GM23338 (cell line): ENCODE data around the gene ZNF689. TPM values are rescaled to one million over a fixed set of nuclear protein-coding genes. Genes with fewer than 3 reads are reported as not detected.
A peak's percentile ranks its signal among the peaks of the same experiment; 100 is the strongest.

Experiments
- ATAC-seq: fragments of 200-7000 bp; cut with Tn5 transposase; 3 replicates; pipeline ENCODE4 v1.9.1; 2020
- DNase-seq: peaks from one replicate; pipeline ENCODE4 v3.0.0-alpha.2; 2015; ENCODE audit warnings: low spot score
- H2AFZ ChIP-seq: fragments of 200-600 bp; sonication (generic); 2 replicates; pipeline ENCODE4 v1.8.0; 2016; ENCODE audit warnings: antibody characterized with exemption, mild to moderate bottlenecking, moderate library complexity
- H3F3A ChIP-seq: fragments of 200-600 bp; sonication (generic); replicated peaks from 2 replicates; pipeline ENCODE4 v1.8.0; 2017; ENCODE audit warnings: antibody characterized with exemption, mixed run types, low read depth
- H3K27ac ChIP-seq: fragments of 200-600 bp; sonication (generic); 2 replicates; pipeline ENCODE4 v1.6.1; 2016; ENCODE audit warnings: low read depth
- H3K27me3 ChIP-seq: fragments of 200-600 bp; sonication (generic); 2 replicates; pipeline ENCODE4 v1.8.0; 2016; ENCODE audit warnings: mild to moderate bottlenecking, mixed run types, moderate library complexity; ENCODE audit not compliant: insufficient read depth
- H3K36me3 ChIP-seq: fragments of 200-600 bp; sonication (generic); 2 replicates; pipeline ENCODE4 v1.8.0; 2016; ENCODE audit warnings: mild to moderate bottlenecking; ENCODE audit not compliant: insufficient read depth
- H3K4me1 ChIP-seq: fragments of 200-600 bp; sonication (generic); 2 replicates; pipeline ENCODE4 v1.8.0; 2016; ENCODE audit warnings: mild to moderate bottlenecking, moderate library complexity; ENCODE audit not compliant: insufficient read depth
- H3K4me2 ChIP-seq: fragments of 200-600 bp; sonication (generic); 2 replicates; pipeline ENCODE4 v1.7.1; 2017; ENCODE audit warnings: mixed run types
- H3K4me3 ChIP-seq: fragments of 200-600 bp; sonication (generic); 2 replicates; pipeline ENCODE4 v1.6.1; 2016; ENCODE audit warnings: mixed run types
- H3K79me2 ChIP-seq: fragments of 200-600 bp; sonication (generic); replicated peaks from 2 replicates; pipeline ENCODE4 v1.8.0; 2017; ENCODE audit warnings: mild to moderate bottlenecking; ENCODE audit not compliant: insufficient read depth
- H3K9me2 ChIP-seq: fragments of 200-600 bp; sonication (generic); 2 replicates; pipeline ENCODE4 v1.8.0; 2017; ENCODE audit not compliant: insufficient read depth
- H4K20me1 ChIP-seq: fragments of 200-600 bp; sonication (generic); replicated peaks from 2 replicates; pipeline ENCODE4 v1.8.0; 2017; ENCODE audit warnings: mild to moderate bottlenecking; ENCODE audit not compliant: insufficient read depth
- H3K27ac Mint-ChIP-seq: 2 replicates; pipeline ENCODE4 v1.8.0; 2020; ENCODE audit warnings: inconsistent platforms, mild to moderate bottlenecking, moderate library complexity, mixed read lengths
- H3K27me3 Mint-ChIP-seq: 3 replicates; pipeline ENCODE4 v1.8.0; 2022; ENCODE audit warnings: low read depth, mild to moderate bottlenecking, moderate library complexity, mixed read lengths, inconsistent platforms; ENCODE audit not compliant: insufficient read depth, poor library complexity
- H3K36me3 Mint-ChIP-seq: 3 replicates; pipeline ENCODE4 v1.8.0; 2021; ENCODE audit warnings: low read depth, mild to moderate bottlenecking, inconsistent platforms, moderate library complexity, mixed read lengths
- H3K4me1 Mint-ChIP-seq: 3 replicates; pipeline ENCODE4 v1.8.0; 2020; ENCODE audit warnings: mild to moderate bottlenecking, inconsistent platforms, mixed read lengths
- H3K4me3 Mint-ChIP-seq: 3 replicates; pipeline ENCODE4 v1.8.0; 2021; ENCODE audit warnings: moderate library complexity, mild to moderate bottlenecking, inconsistent platforms, mixed read lengths
- H3K9me3 Mint-ChIP-seq: 3 replicates; pipeline ENCODE4 v1.8.0; 2020; ENCODE audit warnings: moderate library complexity, mild to moderate bottlenecking, inconsistent platforms, mixed read lengths
- EZH2 ChIP-seq: fragments of 200-600 bp; sonication (generic); IDR thresholded peaks from one replicate; pipeline ENCODE4 v1.8.0; 2017; ENCODE audit warnings: antibody characterized with exemption, mild to moderate bottlenecking, low read depth; ENCODE audit not compliant: unreplicated experiment
- JUNB ChIP-seq: IDR thresholded peaks from one replicate; pipeline ENCODE4 v1.6.1; 2016; ENCODE audit warnings: antibody characterized with exemption; ENCODE audit not compliant: unreplicated experiment
- POLR2AphosphoS5 ChIP-seq: IDR thresholded peaks from 2 replicates; pipeline ENCODE4 v1.6.1; 2016; ENCODE audit warnings: antibody characterized with exemption, low read depth
- polyA plus RNA-seq: library from polyadenylated mRNA; unstranded; fragments of >200 nt; fragmentation: Nextera tagmentation; extraction: Ambion mirVana; gene quantifications from 2 replicates; pipeline ENCODE4 v1.2.1, GENCODE V29; 2016
- total RNA-seq: library from RNA; depleted of rRNA; stranded (reverse); fragments of >200 nt; shearing (Covaris generic); gene quantifications from 2 replicates; pipeline ENCODE4 v1.2.3, GENCODE V29; 2014
- TF ChIP-seq, protein P1 (sequence below): IDR thresholded peaks from 2 replicates; pipeline ENCODE4 v1.6.1; 2016; ENCODE audit warnings: antibody characterized with exemption
- TF ChIP-seq, protein P2 (sequence below), 2 experiments: fragments of 200-600 bp in 1 of 2; sonication (generic) in 1 of 2; conservative IDR thresholded peaks; 2 replicates each; pipeline versions ENCODE4 v1.5.1 to v1.6.1; 2016 to 2017; ENCODE audit warnings: antibody characterized with exemption in 2 of 2, low read depth in 2 of 2, mild to moderate bottlenecking in 2 of 2, moderate library complexity in 1 of 2
- TF ChIP-seq, protein P3 (sequence below): IDR thresholded peaks from one replicate; pipeline ENCODE4 v1.6.1; 2018; ENCODE audit warnings: antibody characterized with exemption; ENCODE audit not compliant: unreplicated experiment
- TF ChIP-seq, protein P4 (sequence below): fragments of 250-450 bp; sonication (Bioruptor Pico); IDR thresholded peaks from 2 replicates; pipeline ENCODE4 v1.5.0; 2020; ENCODE audit warnings: mild to moderate bottlenecking, moderate library complexity

The ZNF689 gene
- total and polyA plus RNA-seq, 2 experiments from 2014 or later, result 5.3 to 16.7 TPM

DNA sequence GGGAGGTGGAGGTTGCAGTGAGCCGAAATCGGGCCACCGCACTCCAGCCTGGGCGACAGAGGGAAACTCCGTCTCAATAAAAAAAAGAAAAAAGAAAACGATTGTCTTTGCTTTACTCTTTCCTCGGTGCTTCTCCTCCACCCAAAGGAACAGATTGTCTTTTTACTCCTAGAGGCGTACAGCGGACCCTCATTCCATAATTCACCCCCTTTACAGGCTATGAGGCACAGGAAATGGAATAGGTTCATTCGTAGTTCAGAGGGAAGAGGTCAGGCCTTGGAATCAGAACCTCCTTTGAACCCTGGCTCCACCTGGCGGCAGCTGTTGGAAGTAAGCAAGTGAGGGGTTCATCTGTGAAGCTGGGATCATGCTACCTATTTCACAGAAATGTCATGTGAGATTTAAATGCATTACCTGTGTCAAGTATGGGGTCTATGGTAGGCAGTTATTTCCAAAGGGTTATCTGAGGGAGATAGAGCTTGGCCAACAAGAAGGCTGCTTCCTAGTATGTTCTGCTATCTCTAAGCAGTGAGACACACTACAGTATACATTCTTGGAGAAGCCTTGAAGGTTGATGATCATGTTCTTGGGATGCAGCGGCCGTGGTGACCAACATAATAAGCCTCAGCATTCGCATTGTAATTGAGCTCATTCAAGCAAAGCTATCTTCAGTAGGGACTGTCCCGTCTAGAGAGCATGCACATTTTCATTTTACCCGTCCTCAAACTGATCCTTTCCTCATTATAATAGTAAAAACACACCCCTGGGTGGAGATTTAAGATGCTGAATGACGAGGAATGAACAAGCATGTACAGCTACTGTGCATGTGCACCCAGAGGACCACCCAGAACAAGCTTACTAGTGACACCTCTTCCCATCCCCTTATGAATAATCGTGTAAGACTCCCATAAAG lies 18.7 kb upstream of the ZNF689 start:
- DNase-seq (peak; percentile 91), ATAC-seq (peak; percentile 94)
- TF ChIP-seq, protein P1, sequence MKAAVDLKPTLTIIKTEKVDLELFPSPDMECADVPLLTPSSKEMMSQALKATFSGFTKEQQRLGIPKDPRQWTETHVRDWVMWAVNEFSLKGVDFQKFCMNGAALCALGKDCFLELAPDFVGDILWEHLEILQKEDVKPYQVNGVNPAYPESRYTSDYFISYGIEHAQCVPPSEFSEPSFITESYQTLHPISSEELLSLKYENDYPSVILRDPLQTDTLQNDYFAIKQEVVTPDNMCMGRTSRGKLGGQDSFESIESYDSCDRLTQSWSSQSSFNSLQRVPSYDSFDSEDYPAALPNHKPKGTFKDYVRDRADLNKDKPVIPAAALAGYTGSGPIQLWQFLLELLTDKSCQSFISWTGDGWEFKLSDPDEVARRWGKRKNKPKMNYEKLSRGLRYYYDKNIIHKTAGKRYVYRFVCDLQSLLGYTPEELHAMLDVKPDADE, result 0 out of 2 replicates have a peak, but pooled peaks have one; percentile 16
- TF ChIP-seq, protein P2, sequence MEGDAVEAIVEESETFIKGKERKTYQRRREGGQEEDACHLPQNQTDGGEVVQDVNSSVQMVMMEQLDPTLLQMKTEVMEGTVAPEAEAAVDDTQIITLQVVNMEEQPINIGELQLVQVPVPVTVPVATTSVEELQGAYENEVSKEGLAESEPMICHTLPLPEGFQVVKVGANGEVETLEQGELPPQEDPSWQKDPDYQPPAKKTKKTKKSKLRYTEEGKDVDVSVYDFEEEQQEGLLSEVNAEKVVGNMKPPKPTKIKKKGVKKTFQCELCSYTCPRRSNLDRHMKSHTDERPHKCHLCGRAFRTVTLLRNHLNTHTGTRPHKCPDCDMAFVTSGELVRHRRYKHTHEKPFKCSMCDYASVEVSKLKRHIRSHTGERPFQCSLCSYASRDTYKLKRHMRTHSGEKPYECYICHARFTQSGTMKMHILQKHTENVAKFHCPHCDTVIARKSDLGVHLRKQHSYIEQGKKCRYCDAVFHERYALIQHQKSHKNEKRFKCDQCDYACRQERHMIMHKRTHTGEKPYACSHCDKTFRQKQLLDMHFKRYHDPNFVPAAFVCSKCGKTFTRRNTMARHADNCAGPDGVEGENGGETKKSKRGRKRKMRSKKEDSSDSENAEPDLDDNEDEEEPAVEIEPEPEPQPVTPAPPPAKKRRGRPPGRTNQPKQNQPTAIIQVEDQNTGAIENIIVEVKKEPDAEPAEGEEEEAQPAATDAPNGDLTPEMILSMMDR (conservative IDR thresholded peaks at IDR 0.05; ENCODE audit: low read depth in 2 of 2), result peak; percentile 87 to 91
- no peak for TF ChIP-seq POLR2AphosphoS5
- TF ChIP-seq, protein P3, sequence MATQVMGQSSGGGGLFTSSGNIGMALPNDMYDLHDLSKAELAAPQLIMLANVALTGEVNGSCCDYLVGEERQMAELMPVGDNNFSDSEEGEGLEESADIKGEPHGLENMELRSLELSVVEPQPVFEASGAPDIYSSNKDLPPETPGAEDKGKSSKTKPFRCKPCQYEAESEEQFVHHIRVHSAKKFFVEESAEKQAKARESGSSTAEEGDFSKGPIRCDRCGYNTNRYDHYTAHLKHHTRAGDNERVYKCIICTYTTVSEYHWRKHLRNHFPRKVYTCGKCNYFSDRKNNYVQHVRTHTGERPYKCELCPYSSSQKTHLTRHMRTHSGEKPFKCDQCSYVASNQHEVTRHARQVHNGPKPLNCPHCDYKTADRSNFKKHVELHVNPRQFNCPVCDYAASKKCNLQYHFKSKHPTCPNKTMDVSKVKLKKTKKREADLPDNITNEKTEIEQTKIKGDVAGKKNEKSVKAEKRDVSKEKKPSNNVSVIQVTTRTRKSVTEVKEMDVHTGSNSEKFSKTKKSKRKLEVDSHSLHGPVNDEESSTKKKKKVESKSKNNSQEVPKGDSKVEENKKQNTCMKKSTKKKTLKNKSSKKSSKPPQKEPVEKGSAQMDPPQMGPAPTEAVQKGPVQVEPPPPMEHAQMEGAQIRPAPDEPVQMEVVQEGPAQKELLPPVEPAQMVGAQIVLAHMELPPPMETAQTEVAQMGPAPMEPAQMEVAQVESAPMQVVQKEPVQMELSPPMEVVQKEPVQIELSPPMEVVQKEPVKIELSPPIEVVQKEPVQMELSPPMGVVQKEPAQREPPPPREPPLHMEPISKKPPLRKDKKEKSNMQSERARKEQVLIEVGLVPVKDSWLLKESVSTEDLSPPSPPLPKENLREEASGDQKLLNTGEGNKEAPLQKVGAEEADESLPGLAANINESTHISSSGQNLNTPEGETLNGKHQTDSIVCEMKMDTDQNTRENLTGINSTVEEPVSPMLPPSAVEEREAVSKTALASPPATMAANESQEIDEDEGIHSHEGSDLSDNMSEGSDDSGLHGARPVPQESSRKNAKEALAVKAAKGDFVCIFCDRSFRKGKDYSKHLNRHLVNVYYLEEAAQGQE, result no peak
- Mint-ChIP-seq H3K9me3 (no peaks in the 10 kb centered on the region; the same call in 2 of the 3 replicates), H3K27me3 (peaks cover 15% of the 10 kb centered on the region), H3K27ac (no peak overlapping the region), H3K4me1 (no peaks in the 10 kb centered on the region), H3K36me3 (no peaks in the 10 kb centered on the region), H3K4me3 (no peak overlapping the region)
- Histone ChIP-seq H3K4me2 (no peak overlapping the region), H3K27me3 (no peaks in the 10 kb centered on the region), H3K4me1 (no peaks in the 10 kb centered on the region), H2AFZ (no peak overlapping the region), H3K79me2 (no peaks in the 10 kb centered on the region), H3K9me2 (no peaks in the 10 kb centered on the region), H3K27ac (no peak overlapping the region), H4K20me1 (no peaks in the 10 kb centered on the region), H3K36me3 (no peaks in the 10 kb centered on the region), H3K4me3 (no peak overlapping the region), H3F3A (no peaks in the 10 kb centered on the region)

DNA sequence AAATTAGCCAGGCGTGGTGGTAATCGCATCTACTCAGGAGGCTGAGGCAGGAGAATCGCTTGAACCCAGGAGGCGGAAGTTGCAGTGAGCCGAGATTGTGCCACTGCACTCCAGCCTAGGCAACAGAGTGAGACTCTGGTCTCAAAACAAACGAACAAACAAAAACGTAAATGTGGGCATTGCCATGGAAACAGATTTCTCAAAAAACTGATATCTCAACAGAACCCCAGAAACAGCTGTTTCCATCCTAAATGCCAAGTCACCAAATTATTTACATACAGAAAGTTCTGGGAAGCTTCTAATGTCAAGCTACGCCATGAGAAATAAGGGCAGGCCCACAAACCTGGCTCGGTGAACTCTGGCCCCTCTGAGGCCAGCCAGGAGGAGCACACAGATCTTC lies 16.0 kb upstream of the ZNF689 start:
- Mint-ChIP-seq H3K27ac (no peak overlapping the region), H3K36me3 (no peaks in the 10 kb centered on the region), H3K27me3 (peaks cover 14% of the 10 kb centered on the region), H3K9me3 (no peaks in the 10 kb centered on the region; the same call in 2 of the 3 replicates), H3K4me1 (peaks cover 12% of the 10 kb centered on the region; the same call in 2 of the 3 replicates), H3K4me3 (no peak overlapping the region)
- Histone ChIP-seq H3K4me2 (no peak overlapping the region), H3K79me2 (no peaks in the 10 kb centered on the region), H3F3A (no peaks in the 10 kb centered on the region), H3K4me3 (no peak overlapping the region), H2AFZ (no peak overlapping the region), H3K9me2 (no peaks in the 10 kb centered on the region), H3K27me3 (no peaks in the 10 kb centered on the region), H3K27ac (no peak overlapping the region), H4K20me1 (no peaks in the 10 kb centered on the region), H3K4me1 (no peaks in the 10 kb centered on the region), H3K36me3 (no peaks in the 10 kb centered on the region)
- ATAC-seq (no peak), DNase-seq (no peak)
- TF ChIP-seq, protein P4, sequence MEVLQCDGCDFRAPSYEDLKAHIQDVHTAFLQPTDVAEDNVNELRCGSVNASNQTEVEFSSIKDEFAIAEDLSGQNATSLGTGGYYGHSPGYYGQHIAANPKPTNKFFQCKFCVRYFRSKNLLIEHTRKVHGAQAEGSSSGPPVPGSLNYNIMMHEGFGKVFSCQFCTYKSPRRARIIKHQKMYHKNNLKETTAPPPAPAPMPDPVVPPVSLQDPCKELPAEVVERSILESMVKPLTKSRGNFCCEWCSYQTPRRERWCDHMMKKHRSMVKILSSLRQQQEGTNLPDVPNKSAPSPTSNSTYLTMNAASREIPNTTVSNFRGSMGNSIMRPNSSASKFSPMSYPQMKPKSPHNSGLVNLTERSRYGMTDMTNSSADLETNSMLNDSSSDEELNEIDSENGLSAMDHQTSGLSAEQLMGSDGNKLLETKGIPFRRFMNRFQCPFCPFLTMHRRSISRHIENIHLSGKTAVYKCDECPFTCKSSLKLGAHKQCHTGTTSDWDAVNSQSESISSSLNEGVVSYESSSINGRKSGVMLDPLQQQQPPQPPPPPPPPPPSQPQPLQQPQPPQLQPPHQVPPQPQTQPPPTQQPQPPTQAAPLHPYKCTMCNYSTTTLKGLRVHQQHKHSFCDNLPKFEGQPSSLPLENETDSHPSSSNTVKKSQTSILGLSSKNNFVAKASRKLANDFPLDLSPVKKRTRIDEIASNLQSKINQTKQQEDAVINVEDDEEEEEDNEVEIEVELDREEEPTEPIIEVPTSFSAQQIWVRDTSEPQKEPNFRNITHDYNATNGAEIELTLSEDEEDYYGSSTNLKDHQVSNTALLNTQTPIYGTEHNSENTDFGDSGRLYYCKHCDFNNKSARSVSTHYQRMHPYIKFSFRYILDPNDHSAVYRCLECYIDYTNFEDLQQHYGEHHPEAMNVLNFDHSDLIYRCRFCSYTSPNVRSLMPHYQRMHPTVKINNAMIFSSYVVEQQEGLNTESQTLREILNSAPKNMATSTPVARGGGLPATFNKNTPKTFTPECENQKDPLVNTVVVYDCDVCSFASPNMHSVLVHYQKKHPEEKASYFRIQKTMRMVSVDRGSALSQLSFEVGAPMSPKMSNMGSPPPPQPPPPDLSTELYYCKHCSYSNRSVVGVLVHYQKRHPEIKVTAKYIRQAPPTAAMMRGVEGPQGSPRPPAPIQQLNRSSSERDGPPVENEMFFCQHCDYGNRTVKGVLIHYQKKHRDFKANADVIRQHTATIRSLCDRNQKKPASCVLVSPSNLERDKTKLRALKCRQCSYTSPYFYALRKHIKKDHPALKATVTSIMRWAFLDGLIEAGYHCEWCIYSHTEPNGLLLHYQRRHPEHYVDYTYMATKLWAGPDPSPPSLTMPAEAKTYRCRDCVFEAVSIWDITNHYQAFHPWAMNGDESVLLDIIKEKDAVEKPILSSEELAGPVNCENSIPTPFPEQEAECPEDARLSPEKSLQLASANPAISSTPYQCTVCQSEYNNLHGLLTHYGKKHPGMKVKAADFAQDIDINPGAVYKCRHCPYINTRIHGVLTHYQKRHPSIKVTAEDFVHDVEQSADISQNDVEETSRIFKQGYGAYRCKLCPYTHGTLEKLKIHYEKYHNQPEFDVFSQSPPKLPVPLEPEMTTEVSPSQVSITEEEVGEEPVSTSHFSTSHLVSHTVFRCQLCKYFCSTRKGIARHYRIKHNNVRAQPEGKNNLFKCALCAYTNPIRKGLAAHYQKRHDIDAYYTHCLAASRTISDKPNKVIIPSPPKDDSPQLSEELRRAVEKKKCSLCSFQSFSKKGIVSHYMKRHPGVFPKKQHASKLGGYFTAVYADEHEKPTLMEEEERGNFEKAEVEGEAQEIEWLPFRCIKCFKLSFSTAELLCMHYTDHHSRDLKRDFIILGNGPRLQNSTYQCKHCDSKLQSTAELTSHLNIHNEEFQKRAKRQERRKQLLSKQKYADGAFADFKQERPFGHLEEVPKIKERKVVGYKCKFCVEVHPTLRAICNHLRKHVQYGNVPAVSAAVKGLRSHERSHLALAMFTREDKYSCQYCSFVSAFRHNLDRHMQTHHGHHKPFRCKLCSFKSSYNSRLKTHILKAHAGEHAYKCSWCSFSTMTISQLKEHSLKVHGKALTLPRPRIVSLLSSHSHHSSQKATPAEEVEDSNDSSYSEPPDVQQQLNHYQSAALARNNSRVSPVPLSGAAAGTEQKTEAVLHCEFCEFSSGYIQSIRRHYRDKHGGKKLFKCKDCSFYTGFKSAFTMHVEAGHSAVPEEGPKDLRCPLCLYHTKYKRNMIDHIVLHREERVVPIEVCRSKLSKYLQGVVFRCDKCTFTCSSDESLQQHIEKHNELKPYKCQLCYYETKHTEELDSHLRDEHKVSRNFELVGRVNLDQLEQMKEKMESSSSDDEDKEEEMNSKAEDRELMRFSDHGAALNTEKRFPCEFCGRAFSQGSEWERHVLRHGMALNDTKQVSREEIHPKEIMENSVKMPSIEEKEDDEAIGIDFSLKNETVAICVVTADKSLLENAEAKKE (CRISPR knock-in tag), result no peak
- TF ChIP-seq JUNB (no peak), EZH2 (no peak)
